GM12875 (cell line): ENCODE results near the gene PCDH15.

Source experiments
- H3K4me3 ChIP-seq: one replicate; pipeline ENCODE4 v1.5.1; 2011; ENCODE audit warnings: low read depth, low read length, control low read depth
- TF ChIP-seq, protein P1 (sequence below): IDR thresholded peaks from 2 replicates; pipeline ENCODE4 v1.5.1; 2011; ENCODE audit warnings: low read depth, mild to moderate bottlenecking, control low read depth, inconsistent platforms, low read length, moderate library complexity, borderline replicate concordance; ENCODE audit not compliant: insufficient read depth

Gene PCDH15

DNA sequence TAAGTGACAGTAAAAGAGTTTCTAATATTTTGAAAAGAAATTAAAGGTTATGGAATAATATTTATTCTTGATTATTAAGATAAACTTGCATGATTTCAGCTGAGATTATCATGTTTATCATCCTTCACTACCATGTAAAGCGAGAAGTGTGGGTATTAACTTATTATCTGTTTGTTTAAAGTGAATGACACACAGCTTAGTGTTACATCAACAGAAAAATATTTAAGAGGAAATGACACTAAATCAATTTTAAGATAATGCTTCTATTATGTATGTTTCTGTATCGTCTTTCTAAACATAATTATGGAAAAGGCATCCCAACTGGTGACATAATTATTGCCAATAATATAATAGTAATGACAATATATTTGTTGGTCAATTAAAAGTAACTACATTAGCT, 213.1 kb downstream of the PCDH15 start:
- TF ChIP-seq, protein P1, sequence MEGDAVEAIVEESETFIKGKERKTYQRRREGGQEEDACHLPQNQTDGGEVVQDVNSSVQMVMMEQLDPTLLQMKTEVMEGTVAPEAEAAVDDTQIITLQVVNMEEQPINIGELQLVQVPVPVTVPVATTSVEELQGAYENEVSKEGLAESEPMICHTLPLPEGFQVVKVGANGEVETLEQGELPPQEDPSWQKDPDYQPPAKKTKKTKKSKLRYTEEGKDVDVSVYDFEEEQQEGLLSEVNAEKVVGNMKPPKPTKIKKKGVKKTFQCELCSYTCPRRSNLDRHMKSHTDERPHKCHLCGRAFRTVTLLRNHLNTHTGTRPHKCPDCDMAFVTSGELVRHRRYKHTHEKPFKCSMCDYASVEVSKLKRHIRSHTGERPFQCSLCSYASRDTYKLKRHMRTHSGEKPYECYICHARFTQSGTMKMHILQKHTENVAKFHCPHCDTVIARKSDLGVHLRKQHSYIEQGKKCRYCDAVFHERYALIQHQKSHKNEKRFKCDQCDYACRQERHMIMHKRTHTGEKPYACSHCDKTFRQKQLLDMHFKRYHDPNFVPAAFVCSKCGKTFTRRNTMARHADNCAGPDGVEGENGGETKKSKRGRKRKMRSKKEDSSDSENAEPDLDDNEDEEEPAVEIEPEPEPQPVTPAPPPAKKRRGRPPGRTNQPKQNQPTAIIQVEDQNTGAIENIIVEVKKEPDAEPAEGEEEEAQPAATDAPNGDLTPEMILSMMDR, result no peak
- no peak overlapping the region for H3K4me3 ChIP-seq

DNA sequence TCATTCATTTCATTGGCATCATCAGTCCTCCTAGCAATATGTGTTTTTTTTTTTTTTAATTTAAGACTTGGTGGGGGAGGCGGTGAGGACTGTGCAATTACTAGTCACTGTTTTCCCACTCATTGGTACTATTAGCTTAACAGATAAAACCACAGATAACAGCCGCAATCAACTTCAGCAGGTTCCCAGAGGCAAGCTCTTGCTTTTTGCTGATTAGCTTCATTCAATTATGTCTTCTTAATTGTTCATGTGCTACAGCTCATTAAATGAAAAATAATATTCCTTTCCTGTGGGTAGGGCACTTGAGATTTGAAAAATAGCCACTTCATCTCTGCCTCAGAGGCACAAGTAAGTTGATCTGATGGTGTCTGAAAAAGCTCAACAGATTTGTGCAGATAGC, 215.5 kb downstream of the PCDH15 start:
- TF ChIP-seq, protein P1, result no peak
- no peak overlapping the region for H3K4me3 ChIP-seq

DNA sequence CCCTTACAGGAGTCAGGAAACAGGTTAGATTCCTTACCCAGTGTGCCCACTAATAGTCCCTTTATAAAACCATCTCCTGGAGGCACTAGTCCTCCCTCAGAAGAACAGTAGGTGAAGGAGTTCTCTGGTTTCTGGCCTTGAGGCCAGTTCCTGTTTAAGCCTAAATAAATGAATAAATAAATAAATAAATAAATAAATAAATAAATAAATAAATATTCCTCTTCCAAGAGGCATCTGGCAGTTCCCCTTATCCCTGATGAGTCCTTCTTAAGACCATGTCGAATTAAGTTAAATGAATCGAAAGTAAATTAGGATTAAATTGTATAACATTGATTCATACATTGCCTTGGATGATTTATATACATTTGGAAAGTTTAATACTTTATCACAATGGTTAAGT, 223.3 kb downstream of the PCDH15 start:
- TF ChIP-seq, protein P1, result no peak
- no peak overlapping the region for H3K4me3 ChIP-seq

DNA sequence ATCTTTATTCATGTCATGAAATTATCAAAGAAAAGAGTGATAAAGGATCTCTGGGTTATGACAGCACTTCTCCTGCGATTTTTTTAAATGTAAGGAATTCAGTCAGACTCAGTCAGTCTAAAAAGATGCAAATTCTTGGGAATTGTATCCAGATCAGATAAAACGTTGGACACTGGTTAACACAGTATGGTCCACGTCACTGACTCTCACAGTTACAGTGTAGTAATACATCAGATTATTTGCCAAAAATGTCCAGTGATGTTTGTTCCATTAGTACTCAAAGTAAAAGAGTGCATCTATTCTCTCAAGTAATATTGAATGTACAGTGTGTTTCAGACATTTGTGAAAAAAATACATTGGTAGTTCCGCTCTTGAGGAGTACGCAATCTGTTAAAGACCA, 224.5 kb downstream of the PCDH15 start:
- TF ChIP-seq, protein P1, result no peak
- H3K4me3 ChIP-seq, result no peak overlapping the region

DNA sequence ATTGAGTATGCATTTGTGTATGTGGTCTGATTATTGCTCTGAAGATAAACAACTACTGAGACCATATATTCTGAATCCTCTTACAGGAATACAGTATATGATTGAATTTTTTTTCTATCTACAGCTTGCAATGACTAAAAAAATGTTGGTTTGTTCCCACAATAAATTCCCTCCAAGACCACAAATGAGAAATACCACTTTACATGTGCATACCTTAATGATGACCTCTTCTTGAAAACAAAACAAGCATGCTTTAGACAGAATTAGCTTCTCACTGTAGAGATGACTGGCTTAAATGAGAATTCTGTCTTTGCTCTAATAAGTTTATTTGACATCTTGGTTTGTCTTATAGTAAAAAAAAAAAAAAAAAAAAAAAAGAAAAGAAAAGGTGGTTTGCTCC, 241.5 kb downstream of the PCDH15 start:
- TF ChIP-seq, protein P1, result no peak

DNA sequence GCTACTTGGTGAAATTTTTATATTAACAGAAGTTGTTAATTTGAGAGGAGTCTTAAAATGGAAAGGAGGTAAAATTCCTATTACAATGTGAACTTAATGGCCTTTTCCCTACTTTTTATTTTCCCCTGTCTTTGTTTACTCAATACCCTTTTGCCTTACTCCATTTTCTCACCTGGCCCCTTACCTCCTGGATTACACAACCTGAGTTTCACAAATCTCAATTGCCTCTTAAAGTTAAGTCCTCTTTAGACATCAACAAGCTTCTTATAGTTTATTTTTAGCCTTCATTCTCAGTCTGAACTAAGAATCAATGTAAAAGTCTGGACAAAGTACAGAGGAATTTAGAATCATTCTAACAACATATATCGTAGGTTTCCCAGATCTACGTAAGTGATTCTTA, 247.0 kb downstream of the PCDH15 start:
- H3K4me3 ChIP-seq, result no peak overlapping the region
- TF ChIP-seq, protein P1, result no peak

More for the DNA sequence above, 241.5 kb downstream of the PCDH15 start:
- no peak overlapping the region for H3K4me3 ChIP-seq

DNA sequence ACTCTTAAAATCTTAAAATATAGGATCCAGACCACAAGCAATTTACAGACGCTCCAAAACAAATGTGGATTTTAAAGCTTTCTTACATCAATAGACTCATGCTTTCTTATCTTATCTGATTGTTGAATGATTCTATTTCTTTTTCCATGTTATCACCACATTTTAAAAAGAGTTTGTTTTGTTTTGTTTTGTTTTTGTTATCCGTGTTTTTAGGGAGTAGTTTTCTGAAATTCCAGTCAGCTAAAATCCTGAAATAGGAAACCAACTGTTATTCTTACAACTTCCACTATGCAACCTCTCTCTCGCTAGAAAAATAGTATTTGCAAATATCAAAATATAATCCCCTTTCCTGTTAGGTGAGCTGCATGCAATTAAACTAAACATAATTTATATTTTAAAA, 251.0 kb downstream of the PCDH15 start:
- H3K4me3 ChIP-seq, result no peak overlapping the region
- TF ChIP-seq, protein P1, result no peak
